HFF-Myc (cell line): ENCODE data around the gene TOPORS.
"Not testable (repeated sequence)": the region's sequence is repeated elsewhere in the genome, so short reads cannot be mapped to it uniquely, and the experiment has no call there.

ENCODE experiments used
- DNase-seq: peaks from one replicate; pipeline ENCODE4 v3.0.0-alpha.2; 2011; ENCODE audit warnings: low read depth; ENCODE audit errors: extremely low read depth
- H3K4me3 ChIP-seq: replicated peaks from 2 replicates; pipeline ENCODE4 v1.5.1; 2011; ENCODE audit warnings: low read depth, mild to moderate bottlenecking, control low read depth, low read length
- CTCF ChIP-seq: IDR thresholded peaks from 2 replicates; pipeline ENCODE4 v1.5.1; 2012; ENCODE audit warnings: mild to moderate bottlenecking, low read depth, low read length, control low read depth; ENCODE audit errors: missing control alignments

TOPORS gene

GRCh38 chr9:32526707-32527048 is 25.7 kb downstream of the TOPORS start:
- TF ChIP-seq CTCF = no peak
- no peak for DNase-seq

GRCh38 chr9:32526041-32526706 is 26.2 kb downstream of the TOPORS start, which contains the start of gene RIGI:
RIGI (minus strand) TSS chr9:32526196; CDS start chr9:32526166, 30 bp downstream.
- DNase-seq = peak; percentile 82
- peak within 1 kb of the TSS; percentile 52 for H3K4me3 ChIP-seq
- TF ChIP-seq CTCF = peak; percentile 45

More at GRCh38 chr9:32526707-32527048, 25.7 kb downstream of the TOPORS start:
- H3K4me3 ChIP-seq = peak overlapping the region; percentile 52

GRCh38 chr9:32525709-32526030 is 26.7 kb downstream of the TOPORS start:
- DNase-seq = no peak
- no peak for TF ChIP-seq CTCF
- peak overlapping the region; percentile 52 for H3K4me3 ChIP-seq

GRCh38 chr9:32524892-32525708 is 27.3 kb downstream of the TOPORS start:
- no peak for DNase-seq
- TF ChIP-seq CTCF = no peak
- peak overlapping the region; percentile 52 for H3K4me3 ChIP-seq

GRCh38 chr9:32524558-32524891 is 27.9 kb downstream of the TOPORS start:
- DNase-seq = not testable (repeated sequence)
- H3K4me3 ChIP-seq = peak overlapping the region; percentile 52

- no peak overlapping the region; the same call in 1 of the 2 replicates for H3K4me3 ChIP-seq
- no peak for TF ChIP-seq CTCF
- DNase-seq = no peak
These were observed 28.5 kb downstream of the TOPORS start for GRCh38 chr9:32523910-32524309.

GRCh38 chr9:32518276-32518675 is 34.1 kb downstream of the TOPORS start:
- TF ChIP-seq CTCF = no peak
- no peak overlapping the region for H3K4me3 ChIP-seq
- DNase-seq = no peak
